Retina (tissue), 1 donor: Measurements from ENCODE around the gene SMAD2.

Source experiments
- DNase-seq: peaks from one replicate; pipeline ENCODE4 v3.0.0-alpha.2; 2016

SMAD2 gene

GRCh38 chr18:47893939-47894699 lies 36.3 kb downstream of the SMAD2 start:
- no peak for DNase-seq

GRCh38 chr18:47893047-47893446 lies 37.4 kb downstream of the SMAD2 start:
- DNase-seq = no peak

- DNase-seq = no peak
These were observed 42.3 kb downstream of the SMAD2 start for GRCh38 chr18:47888156-47888555.

GRCh38 chr18:47887227-47887626 lies 43.2 kb downstream of the SMAD2 start:
- peak; percentile 28 for DNase-seq

GRCh38 chr18:47883771-47884413 lies 46.6 kb downstream of the SMAD2 start:
- no peak for DNase-seq

DNA sequence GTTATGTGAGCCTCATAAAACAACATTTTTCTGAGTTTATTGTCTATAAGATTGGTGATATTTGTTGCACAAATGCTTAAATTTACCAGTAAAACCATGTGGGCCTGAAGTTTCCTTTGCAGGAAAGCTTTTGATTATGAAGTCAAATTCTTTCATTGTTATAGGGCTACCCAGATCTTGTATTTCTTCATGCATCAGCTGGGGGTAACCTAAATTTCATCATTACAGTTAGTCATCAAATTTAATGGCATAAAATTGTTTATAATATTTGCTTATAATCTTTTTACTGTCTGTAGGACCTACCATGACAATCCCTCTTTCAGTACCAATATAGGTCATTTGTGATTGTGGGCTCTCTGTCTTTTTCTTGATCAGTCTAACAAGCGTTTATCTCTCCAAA lies 47.8 kb downstream of the SMAD2 start:
- no peak for DNase-seq

- no peak for DNase-seq
These were observed 48.6 kb downstream of the SMAD2 start for GRCh38 chr18:47881752-47882455.

GRCh38 chr18:47881042-47881441 lies 49.4 kb downstream of the SMAD2 start:
- no peak for DNase-seq

DNA sequence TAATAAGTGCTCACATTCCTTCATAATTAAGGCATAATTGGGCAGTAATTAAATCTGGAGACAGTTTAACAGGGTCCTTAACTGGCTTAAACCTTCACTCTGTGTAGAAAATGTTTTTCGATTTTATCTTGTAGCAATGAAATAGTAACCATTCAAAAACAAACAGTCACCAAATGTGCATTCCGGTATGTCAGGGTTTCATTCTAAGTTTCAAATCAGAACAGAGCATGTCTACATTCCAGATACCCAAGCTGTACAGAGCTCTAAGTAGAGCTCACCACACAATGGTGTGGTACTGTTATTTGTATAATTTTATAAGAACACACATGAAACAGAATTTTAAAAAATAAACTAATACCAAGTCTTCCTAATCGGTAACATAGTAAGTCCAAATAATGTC lies 52.6 kb downstream of the SMAD2 start:
- DNase-seq = no peak

DNA sequence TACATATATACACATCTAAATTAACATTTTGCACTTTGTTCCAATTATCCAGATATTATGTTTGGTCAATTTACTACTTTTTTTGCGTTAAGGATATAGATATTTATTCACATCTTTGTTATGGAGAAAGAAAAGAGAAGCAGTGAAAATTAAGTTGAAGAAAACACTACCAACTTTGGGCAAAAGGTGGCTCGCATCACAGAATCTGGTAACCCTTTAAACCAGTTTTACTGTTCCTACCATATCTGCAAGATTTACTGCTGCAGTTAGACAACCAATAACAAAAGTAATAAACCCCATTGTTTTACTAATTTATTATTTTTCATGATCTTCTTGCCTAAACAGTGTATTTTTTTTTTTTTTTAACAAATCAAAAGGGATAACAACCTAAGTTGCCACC lies 53.6 kb downstream of the SMAD2 start:
- no peak for DNase-seq

DNA sequence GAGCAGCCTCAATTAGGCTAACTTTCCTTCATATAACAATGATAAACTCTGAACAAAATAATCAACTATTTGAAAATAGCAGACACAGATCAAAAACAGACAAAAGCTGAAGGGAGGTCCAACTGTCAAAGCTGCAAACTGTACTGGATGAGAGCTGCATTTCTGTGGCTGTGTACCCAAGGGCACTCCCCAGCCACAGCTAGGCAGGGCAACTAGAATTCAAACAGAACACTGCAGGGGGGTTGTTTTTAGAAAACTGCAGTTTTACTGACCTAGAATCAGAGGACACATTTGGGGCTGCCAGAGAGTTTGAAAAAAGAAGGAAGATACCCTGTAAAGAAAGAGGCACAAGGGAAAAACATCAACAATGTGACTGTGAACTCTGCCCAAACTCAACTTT lies 56.8 kb downstream of the SMAD2 start:
- DNase-seq = peak; percentile 27

DNA sequence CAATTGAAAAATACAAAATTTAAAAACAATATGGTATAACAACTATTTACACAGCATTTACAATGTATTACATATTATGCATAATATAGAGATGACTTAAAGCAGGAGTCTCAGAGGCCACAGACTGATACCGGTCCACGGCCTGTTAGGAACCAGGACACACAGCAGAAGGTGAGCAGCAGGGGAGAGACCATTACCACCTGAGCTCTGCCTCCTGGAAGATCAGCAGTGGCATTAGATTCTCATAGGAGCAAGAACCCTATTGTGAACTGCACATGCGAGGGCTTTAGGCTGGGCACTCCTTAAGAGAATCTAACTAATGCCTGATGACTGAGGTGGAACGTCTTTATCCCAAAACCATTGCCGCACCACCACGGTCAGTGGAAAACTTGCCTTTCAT lies 58.0 kb downstream of the SMAD2 start:
- no peak for DNase-seq

DNA sequence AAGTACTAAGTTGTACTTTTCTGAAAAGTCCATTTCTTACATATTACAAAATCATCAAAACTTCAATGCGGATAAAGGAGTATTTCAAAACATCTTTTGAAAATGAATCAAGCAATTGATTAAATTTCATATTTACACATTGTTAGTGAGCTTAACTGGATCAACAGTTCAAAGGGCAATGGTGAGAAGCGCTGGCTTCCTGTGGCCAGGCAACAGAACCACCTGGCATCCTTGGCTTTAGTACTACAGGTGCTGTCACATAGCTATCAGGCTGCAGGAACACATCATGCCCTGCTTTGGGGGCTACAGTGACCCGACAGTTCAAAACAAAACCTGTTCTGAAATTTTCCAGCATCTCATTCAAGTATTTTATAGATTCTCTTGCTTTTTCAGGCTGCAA lies 59.2 kb downstream of the SMAD2 start:
- DNase-seq = no peak

GRCh38 chr18:47870605-47871004 lies 59.9 kb downstream of the SMAD2 start:
- DNase-seq = no peak

GRCh38 chr18:47868744-47869143 lies 61.7 kb downstream of the SMAD2 start:
- no peak for DNase-seq

- DNase-seq = no peak
These were observed 65.3 kb downstream of the SMAD2 start for GRCh38 chr18:47865183-47865582.

- DNase-seq = no peak
These were observed 67.4 kb downstream of the SMAD2 start for GRCh38 chr18:47863041-47863440.

DNA sequence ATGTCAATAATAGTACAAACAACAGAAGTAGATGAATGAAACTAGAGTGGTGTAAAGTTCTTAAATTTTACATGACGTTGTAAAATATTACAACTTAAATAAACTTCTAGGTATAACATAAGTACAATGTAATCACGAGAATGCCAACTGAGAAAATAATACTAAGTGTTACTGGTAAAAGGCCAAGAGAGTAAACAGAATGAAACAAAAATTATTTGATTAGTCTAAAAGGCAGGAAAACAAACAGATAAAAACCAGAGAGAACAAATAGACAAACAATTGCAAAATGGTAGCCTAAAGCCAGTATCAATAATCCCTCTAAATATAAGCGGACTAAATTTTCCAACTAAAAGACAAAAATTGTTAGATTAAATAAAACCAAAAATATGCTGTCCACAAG lies 71.9 kb downstream of the SMAD2 start:
- no peak for DNase-seq

DNA sequence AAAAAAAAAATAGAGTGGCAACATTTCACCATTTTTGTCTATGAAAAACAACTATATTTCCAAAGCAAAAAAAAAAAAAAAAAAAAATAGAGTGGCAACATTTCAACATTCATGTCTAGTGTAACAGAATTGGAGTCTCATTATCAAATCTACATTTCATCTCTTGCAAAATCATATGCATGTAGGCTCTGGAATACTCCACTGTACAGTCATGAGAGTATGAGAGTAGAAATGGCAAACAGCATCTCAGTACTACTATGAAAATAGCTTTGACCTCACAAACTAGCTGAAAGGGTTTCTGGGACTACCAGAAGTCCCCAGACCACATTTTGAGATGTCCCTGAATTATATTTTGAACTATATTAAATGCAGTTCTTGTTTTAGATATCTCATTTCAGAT lies 82.8 kb downstream of the SMAD2 start:
- no peak for DNase-seq

- no peak for DNase-seq
These were observed 84.0 kb downstream of the SMAD2 start for GRCh38 chr18:47846431-47846830.

- no peak for DNase-seq
These were observed 85.5 kb downstream of the SMAD2 start for GRCh38 chr18:47844828-47845498.

- no peak for DNase-seq
These were observed 87.6 kb downstream of the SMAD2 start for GRCh38 chr18:47842836-47843235.

DNA sequence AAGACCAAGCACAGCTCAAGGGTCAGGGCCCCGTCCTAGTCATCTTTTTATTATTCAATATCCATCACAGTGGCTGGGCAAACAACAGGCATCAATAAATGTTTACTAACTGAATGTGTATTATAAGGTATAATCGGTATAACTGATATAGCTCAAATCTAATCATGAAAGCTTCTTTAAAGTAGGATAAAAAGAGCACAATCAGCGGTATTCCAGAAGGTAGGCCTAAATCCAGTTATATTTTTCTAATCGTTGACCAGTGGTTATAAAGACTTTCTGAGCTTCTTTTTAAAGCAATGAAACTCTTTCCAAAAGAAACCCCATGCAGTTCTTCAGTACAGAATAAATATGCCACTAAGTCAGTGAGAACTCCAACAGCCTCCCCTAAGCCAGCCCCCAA lies 92.1 kb downstream of the SMAD2 start:
- DNase-seq = no peak

GRCh38 chr18:47832348-47832747 lies 98.1 kb downstream of the SMAD2 start:
- DNase-seq = no peak
